GM10248 (cell line): ENCODE data around the gene GNAS-AS1.

Source experiments
- CTCF ChIA-PET: fragments of 300-600 bp; sonication (Branson Sonifier 250); formaldehyde crosslinking; extraction: SDS; loops from one replicate; lab custom pipeline; 2021; ENCODE audit warnings: antibody characterized with exemption; lab: Yijun Ruan, JAX
- POLR2A ChIA-PET: fragments of 350-650 bp; sonication (Branson Sonifier 250); formaldehyde crosslinking; extraction: SDS; loops from one replicate; lab custom pipeline; 2020; ENCODE audit warnings: antibody characterized with exemption; lab: Yijun Ruan, JAX
- DNase-seq: peaks from one replicate; pipeline ENCODE4 v3.0.0; 2012; ENCODE audit errors: extremely low spot score
- TF ChIP-seq, protein P1 (sequence below): IDR thresholded peaks from 2 replicates; pipeline ENCODE4 v1.5.1; 2012; ENCODE audit warnings: mild to moderate bottlenecking, low read depth; ENCODE audit errors: extremely low read depth, missing control alignments, control extremely low read depth

The GNAS-AS1 gene

DNA sequence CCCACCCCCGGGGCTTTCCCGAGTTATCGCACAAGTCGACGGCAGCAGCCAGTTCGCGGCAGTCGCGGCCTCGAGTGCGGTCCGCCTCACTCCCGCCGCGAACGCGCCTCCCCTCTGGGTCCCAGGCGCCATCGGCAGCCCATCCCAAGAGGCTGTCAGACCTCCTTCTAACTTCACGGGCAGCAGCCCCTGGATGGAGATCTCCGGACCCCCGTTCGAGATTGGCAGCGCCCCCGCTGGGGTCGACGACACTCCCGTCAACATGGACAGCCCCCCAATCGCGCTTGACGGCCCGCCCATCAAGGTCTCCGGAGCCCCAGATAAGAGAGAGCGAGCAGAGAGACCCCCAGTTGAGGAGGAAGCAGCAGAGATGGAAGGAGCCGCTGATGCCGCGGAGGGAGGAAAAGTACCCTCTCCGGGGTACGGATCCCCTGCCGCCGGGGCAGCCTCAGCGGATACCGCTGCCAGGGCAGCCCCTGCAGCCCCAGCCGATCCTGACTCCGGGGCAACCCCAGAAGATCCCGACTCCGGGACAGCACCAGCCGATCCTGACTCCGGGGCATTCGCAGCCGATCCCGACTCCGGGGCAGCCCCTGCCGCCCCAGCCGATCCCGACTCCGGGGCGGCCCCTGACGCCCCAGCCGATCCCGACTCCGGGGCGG is 3.4 kb upstream of the GNAS-AS1 start:
- ChIA-PET CTCF (no interaction called here), POLR2A (no interaction called here)
- no peak for DNase-seq
- TF ChIP-seq, protein P1, sequence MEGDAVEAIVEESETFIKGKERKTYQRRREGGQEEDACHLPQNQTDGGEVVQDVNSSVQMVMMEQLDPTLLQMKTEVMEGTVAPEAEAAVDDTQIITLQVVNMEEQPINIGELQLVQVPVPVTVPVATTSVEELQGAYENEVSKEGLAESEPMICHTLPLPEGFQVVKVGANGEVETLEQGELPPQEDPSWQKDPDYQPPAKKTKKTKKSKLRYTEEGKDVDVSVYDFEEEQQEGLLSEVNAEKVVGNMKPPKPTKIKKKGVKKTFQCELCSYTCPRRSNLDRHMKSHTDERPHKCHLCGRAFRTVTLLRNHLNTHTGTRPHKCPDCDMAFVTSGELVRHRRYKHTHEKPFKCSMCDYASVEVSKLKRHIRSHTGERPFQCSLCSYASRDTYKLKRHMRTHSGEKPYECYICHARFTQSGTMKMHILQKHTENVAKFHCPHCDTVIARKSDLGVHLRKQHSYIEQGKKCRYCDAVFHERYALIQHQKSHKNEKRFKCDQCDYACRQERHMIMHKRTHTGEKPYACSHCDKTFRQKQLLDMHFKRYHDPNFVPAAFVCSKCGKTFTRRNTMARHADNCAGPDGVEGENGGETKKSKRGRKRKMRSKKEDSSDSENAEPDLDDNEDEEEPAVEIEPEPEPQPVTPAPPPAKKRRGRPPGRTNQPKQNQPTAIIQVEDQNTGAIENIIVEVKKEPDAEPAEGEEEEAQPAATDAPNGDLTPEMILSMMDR = no peak

DNA sequence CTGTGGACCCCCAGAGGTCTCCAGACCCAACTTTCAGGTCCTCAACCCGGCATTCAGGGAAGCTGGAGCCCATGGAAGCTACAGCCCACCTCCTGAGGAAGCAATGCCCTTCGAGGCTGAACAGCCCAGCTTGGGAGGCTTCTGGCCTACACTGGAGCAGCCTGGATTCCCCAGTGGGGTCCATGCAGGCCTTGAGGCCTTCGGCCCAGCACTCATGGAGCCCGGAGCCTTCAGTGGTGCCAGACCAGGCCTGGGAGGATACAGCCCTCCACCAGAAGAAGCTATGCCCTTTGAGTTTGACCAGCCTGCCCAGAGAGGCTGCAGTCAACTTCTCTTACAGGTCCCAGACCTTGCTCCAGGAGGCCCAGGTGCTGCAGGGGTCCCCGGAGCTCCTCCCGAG is 2.8 kb upstream of the GNAS-AS1 start:
- no peak for DNase-seq
- POLR2A ChIA-PET = no interaction called here

DNA sequence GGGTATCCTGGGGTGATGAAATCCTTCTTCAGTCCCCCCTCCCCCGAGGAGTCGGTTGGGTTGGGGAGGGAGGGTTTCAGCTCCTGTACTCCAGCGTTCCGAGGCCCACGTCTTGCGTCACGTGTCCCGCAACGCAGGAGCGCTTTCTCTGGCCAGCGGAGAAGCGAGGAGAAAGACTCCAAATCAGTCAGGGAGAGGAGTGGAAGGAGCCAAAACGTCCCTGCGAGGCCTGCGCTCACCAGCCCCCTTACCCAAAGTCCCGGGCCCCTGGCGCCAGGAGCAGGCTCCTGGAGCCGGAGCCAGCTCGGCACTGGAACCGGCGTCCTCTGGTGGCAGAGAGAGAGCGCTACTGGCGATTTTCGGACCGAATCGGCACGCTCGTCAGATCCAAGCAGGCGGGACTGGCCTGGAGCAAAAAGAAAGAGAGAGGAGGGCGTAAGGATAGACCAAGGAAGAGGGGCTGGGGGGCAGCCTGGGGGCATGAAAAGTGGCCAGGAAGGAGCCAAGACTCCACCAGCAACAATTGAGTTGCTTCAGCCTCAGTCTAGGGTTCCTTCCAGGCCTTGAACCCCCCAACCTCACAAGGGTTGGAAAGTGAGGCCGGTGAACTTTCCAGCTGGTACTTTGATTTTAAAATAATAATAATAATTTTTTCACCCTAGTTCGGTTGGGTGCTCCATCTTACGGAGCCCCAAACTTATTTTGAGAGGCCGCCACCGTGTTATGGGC is 2.0 kb upstream of the GNAS-AS1 start, which contains the start of gene GNAS:
Gene GNAS, plus strand, starts transcription at position 174 of the 729 bp plus-strand sequence.
- POLR2A ChIA-PET = no interaction called here
- TF ChIP-seq, protein P1 = peak; percentile 58

More for the DNA sequence above, 2.8 kb upstream of the GNAS-AS1 start:
- TF ChIP-seq, protein P1 = no peak
- CTCF ChIA-PET = interaction anchor here (0.6 to 2.8 kb wide), 2 partner anchors 44 to 203 kb away, joined by 3 to 11 read pairs; partner anchors contain the start of gene STX16

DNA sequence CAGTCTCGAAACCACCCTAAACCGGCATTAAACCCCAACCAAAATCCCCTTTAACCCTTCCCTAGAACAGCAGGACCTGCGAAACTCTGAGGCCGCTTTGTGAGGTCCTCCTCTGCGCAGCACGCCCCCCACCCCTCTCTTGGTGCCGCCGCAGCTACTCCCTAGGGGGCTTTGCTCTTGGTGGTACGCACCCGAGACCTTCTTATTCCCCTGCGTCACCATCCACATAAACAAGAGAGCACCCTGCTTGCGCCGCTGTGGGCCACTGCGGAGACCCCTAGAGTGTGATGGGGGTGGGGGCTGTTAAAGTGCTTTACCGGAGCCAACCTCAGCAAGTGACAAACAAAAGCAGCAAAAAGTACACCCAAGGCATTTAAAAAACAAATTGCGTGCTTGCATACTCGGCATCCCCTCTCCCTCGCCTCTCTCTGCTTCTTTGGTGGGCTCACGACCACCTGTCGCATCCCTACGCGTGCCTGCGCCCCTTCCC is 1.3 kb upstream of the GNAS-AS1 start:
- TF ChIP-seq, protein P1 = no peak
- ChIA-PET POLR2A (interaction anchor here (0.9 kb wide), 1 partner anchor 37 kb away, joined by 6 read pairs; no protein-coding TSS in a partner anchor), CTCF (interaction anchor here (1.1 to 2.8 kb wide), 5 partner anchors 12 to 553 kb away, joined by 3 to 11 read pairs (median 5); partner anchors contain the start of gene STX16)

More for the DNA sequence above, 2.0 kb upstream of the GNAS-AS1 start, which contains the start of gene GNAS:
- CTCF ChIA-PET = interaction anchor here (0.6 to 2.8 kb wide), 4 partner anchors 11 to 202 kb away, joined by 3 to 11 read pairs (median 4); partner anchors contain the start of gene STX16
- peak; percentile 52 for DNase-seq

DNA sequence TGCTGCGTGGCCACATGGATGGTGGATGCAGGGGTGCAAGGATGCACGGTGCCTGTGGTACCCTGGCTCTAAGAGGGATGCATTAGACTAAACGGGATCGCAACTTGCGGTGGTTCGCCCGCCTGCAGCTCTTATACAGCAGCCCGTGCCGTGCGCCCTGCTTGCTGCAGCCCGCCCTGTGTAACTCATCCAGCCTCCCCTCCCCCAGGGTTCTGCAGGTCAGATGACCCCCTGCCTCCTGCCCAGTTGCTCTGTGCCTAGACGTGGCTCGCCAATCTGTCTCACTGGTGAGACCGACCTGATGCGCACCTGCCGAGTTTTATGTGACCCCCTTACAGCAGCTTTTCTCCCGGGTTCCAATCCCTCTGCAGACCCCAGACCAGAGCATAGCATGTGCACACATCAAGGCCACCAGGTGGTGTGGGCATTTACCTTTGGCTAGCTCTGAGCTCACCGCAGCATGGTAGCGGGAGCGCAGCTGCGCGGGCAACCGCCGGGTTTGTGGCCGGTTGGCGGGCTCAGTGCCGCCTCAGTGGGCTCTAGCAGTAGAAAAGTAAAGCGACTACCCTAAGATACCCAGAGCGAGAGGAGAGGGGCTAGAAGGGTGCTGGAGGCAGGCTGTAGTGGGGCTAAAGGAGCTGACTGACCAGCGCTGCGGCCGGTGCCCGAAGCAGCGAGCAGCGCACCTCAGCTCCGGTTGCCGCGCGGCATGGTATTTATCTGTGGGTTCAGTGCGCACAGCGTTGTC is 693 bp upstream of the GNAS-AS1 start:
- no peak for DNase-seq
- POLR2A ChIA-PET = interaction anchor here (0.9 kb wide), 1 partner anchor 38 kb away, joined by 6 read pairs; no protein-coding TSS in a partner anchor
- CTCF ChIA-PET = interaction anchor here (1.1 to 2.8 kb wide), 5 partner anchors 13 to 554 kb away, joined by 3 to 11 read pairs (median 5); partner anchors contain the start of gene STX16
- TF ChIP-seq, protein P1 = no peak

More for the DNA sequence above, 1.3 kb upstream of the GNAS-AS1 start:
- DNase-seq = no peak
